Measurements from ENCODE around the gene OPA1.

DNA sequence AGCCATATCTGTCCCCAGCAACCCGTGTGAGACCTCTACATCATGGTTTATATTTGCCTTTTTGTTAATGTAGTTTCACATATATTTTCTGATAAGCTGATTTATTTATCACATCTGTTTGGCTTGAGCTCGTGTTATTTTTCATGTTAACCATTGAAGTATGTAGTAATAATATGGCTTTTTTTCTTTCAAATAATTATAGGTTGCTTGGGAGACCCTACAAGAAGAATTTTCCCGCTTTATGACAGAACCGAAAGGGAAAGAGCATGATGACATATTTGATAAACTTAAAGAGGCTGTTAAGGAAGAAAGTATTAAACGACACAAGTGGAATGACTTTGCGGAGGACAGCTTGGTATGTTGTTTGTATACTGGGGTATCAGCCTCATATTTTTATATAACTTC lies 63.9 kb downstream of the OPA1 start:
- TF ChIP-seq, protein P1, sequence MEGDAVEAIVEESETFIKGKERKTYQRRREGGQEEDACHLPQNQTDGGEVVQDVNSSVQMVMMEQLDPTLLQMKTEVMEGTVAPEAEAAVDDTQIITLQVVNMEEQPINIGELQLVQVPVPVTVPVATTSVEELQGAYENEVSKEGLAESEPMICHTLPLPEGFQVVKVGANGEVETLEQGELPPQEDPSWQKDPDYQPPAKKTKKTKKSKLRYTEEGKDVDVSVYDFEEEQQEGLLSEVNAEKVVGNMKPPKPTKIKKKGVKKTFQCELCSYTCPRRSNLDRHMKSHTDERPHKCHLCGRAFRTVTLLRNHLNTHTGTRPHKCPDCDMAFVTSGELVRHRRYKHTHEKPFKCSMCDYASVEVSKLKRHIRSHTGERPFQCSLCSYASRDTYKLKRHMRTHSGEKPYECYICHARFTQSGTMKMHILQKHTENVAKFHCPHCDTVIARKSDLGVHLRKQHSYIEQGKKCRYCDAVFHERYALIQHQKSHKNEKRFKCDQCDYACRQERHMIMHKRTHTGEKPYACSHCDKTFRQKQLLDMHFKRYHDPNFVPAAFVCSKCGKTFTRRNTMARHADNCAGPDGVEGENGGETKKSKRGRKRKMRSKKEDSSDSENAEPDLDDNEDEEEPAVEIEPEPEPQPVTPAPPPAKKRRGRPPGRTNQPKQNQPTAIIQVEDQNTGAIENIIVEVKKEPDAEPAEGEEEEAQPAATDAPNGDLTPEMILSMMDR (conservative IDR thresholded peaks at IDR 0.05) = no peak
- no peak for TF ChIP-seq ZFX (IDR thresholded peaks at IDR 0.05)

Measured in C4-2B (cell line).